K562 (cell line): ENCODE results near the gene WASF2. TPM values are rescaled to one million over a fixed set of nuclear protein-coding genes. Genes with fewer than 3 reads are reported as not detected.

Experiments
- C11orf30 ChIP-seq: fragments of 450-650 bp; IDR thresholded peaks from 2 replicates; pipeline ENCODE4 v1.6.1; 2016; ENCODE audit warnings: low read depth, mild to moderate bottlenecking
- CEBPB ChIP-seq: fragments of 450-650 bp; IDR thresholded peaks from 2 replicates; pipeline ENCODE4 v1.6.1; 2016; ENCODE audit warnings: missing genetic modification characterization, missing compliant biosample characterization
- GABPA ChIP-seq: fragments of 200-800 bp; sonication (Bioruptor generic); conservative IDR thresholded peaks from 2 replicates; pipeline ENCODE4 v1.6.1; 2016; ENCODE audit warnings: low read depth, missing genetic modification characterization, missing compliant biosample characterization
- KAT8 ChIP-seq: fragments of 450-650 bp; IDR thresholded peaks from 2 replicates; pipeline ENCODE4 v1.6.1; 2016; ENCODE audit warnings: low read depth, mild to moderate bottlenecking
- MTA1 ChIP-seq: fragments of 450-650 bp; IDR thresholded peaks from 2 replicates; pipeline ENCODE4 v1.6.1; 2017; ENCODE audit warnings: borderline replicate concordance
- MXI1 ChIP-seq: IDR thresholded peaks from 2 replicates; pipeline ENCODE4 v1.6.1; 2011; ENCODE audit warnings: low read depth, mild to moderate bottlenecking, improper control_type of control experiment, low read length
- OTX1 ChIP-seq: fragments of 450-650 bp; formaldehyde crosslinking; IDR thresholded peaks from 2 replicates; pipeline ENCODE4 v1.4.0; 2022; ENCODE audit warnings: mild to moderate bottlenecking
- PHF20 ChIP-seq: fragments of 450-650 bp; IDR thresholded peaks from 2 replicates; pipeline ENCODE4 v1.6.1; 2018; ENCODE audit not compliant: partially characterized antibody
- RBM15 ChIP-seq: fragments of 200-400 bp; formaldehyde crosslinking; IDR thresholded peaks from 2 replicates; pipeline ENCODE4 v1.6.1; 2018; ENCODE audit warnings: mild to moderate bottlenecking, low read length, moderate library complexity; ENCODE audit not compliant: insufficient read depth
- RNF2 ChIP-seq: sonication (generic); IDR thresholded peaks from 2 replicates; pipeline ENCODE4 v1.6.1; 2016
- SETDB1 ChIP-seq: IDR thresholded peaks from one replicate; pipeline ENCODE4 v1.6.1; 2012; ENCODE audit warnings: low read length, control low read depth, inconsistent platforms
- U2AF2 ChIP-seq: fragments of 200-400 bp; formaldehyde crosslinking; optimal IDR thresholded peaks from 2 replicates; pipeline ENCODE3; 2017; ENCODE audit warnings: low read depth, mild to moderate bottlenecking, low read length
- ZNF232 ChIP-seq: sonication (generic); formaldehyde crosslinking; IDR thresholded peaks from 2 replicates; pipeline ENCODE4 v1.8.0; 2022; ENCODE audit warnings: mild to moderate bottlenecking, missing genetic modification reagents
- ZNF717 ChIP-seq: fragments of 250-450 bp; sonication (Bioruptor Pico); IDR thresholded peaks from 2 replicates; pipeline ENCODE4 v1.5.0; 2021
- ZSCAN32 ChIP-seq: fragments of 450-650 bp; formaldehyde crosslinking; IDR thresholded peaks from 2 replicates; pipeline ENCODE4 v1.4.0; 2020; ENCODE audit warnings: mild to moderate bottlenecking, moderate library complexity
- polyA plus RNA-seq, 8 experiments: library from polyadenylated mRNA; depleted of rRNA in 4 of 8; stranded (reverse) in 5 of 8; unstranded in 3 of 8; fragments of >200 nt; fragmentation: Nextera tagmentation in 2 of 8; fragmentation: Illumina TruSeq in 1 of 8; extraction: Ambion mirVana in 2 of 8; extraction: Trizol in 1 of 8; gene quantifications; 2 replicates each; pipeline versions ENCODE4 v1.2.1 to v1.2.3, GENCODE V29; 2011 to 2014; ENCODE audit warnings: inconsistent platforms in 1 of 8, missing spikeins in 1 of 8
- total RNA-seq, 7 experiments: library from RNA; depleted of rRNA in 6 of 7; stranded (reverse); fragments of >200 nt in 6 of 7; fragmentation: Illumina TruSeq in 2 of 7; extraction: Trizol in 2 of 7; gene quantifications; 2 replicates each; pipeline versions ENCODE4 v1.2.1 to v1.2.3, GENCODE V29; 2011 to 2021; ENCODE audit warnings: low replicate concordance in 1 of 7
- TF ChIP-seq, protein P1 (sequence below): IDR thresholded peaks from 2 replicates; pipeline ENCODE4 v1.6.1; 2011; ENCODE audit not compliant: insufficient read length; ENCODE audit errors: extremely low read depth
- TF ChIP-seq, protein P2 (sequence below): fragments of 250-450 bp; sonication (Bioruptor Pico); IDR thresholded peaks from 2 replicates; pipeline ENCODE4 v1.4.0; 2020

WASF2 gene
- total and polyA plus RNA-seq, 9 of the 15 experiments (the other 6 are each of a cell fraction or from before 2014, with no cell fraction given), result 8.2 to 163 (median 31.2) TPM

DNA sequence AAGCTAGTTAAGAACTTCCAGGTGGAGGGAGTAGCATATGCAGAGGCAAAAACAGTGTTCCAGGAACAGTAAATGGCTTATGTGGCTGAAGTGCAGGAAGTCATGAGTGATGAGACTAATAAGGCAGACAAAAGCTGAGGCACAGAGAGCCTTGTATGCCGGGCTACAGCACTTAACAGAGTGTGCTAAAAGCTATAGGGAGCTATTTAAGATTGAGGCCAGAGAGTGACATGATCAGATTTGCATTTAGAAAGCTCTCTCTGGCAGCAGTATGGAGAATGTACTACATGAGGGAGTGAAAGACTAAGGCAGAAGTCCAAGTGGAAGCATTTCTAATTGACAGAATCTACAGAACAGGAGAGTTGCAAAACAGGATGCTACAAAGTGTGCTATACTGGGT lies 38.6 kb downstream of the WASF2 start (continued):
- TF ChIP-seq KAT8, result no peak
- no peak for TF ChIP-seq GABPA
- no peak for TF ChIP-seq U2AF2
- TF ChIP-seq ZNF232, result no peak
- TF ChIP-seq ZSCAN32 (CRISPR knock-in tag), result no peak
- TF ChIP-seq, protein P1, sequence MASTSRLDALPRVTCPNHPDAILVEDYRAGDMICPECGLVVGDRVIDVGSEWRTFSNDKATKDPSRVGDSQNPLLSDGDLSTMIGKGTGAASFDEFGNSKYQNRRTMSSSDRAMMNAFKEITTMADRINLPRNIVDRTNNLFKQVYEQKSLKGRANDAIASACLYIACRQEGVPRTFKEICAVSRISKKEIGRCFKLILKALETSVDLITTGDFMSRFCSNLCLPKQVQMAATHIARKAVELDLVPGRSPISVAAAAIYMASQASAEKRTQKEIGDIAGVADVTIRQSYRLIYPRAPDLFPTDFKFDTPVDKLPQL, result no peak
- TF ChIP-seq RBM15, result no peak
- no peak for TF ChIP-seq ZNF717 (CRISPR knock-in tag)
- no peak for TF ChIP-seq PHF20
- no peak for TF ChIP-seq CEBPB (tag)
- TF ChIP-seq, protein P2, sequence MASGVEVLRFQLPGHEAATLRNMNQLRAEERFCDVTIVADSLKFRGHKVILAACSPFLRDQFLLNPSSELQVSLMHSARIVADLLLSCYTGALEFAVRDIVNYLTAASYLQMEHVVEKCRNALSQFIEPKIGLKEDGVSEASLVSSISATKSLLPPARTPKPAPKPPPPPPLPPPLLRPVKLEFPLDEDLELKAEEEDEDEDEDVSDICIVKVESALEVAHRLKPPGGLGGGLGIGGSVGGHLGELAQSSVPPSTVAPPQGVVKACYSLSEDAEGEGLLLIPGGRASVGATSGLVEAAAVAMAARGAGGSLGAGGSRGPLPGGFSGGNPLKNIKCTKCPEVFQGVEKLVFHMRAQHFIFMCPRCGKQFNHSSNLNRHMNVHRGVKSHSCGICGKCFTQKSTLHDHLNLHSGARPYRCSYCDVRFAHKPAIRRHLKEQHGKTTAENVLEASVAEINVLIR, result no peak
- TF ChIP-seq OTX1, result no peak
- no peak for TF ChIP-seq MTA1
- TF ChIP-seq SETDB1, result no peak
- TF ChIP-seq RNF2, result no peak
- no peak for TF ChIP-seq C11orf30
- TF ChIP-seq MXI1, result no peak
- TF ChIP-seq, all 486 proteins: peak for 0
